Femur (tissue), 1 donor: ENCODE measurements around the gene BCDIN3D.

Experiments used
- DNase-seq: peaks from one replicate; pipeline ENCODE4 v3.0.0-alpha.2; 2017

BCDIN3D gene

GRCh38 chr12:49854976-49855375 is 12.1 kb upstream of the BCDIN3D start:
- DNase-seq = no peak

- DNase-seq = no peak
These were observed 10.8 kb upstream of the BCDIN3D start for GRCh38 chr12:49853671-49854070.

GRCh38 chr12:49847161-49847560 is 4.3 kb upstream of the BCDIN3D start:
- no peak for DNase-seq

DNA sequence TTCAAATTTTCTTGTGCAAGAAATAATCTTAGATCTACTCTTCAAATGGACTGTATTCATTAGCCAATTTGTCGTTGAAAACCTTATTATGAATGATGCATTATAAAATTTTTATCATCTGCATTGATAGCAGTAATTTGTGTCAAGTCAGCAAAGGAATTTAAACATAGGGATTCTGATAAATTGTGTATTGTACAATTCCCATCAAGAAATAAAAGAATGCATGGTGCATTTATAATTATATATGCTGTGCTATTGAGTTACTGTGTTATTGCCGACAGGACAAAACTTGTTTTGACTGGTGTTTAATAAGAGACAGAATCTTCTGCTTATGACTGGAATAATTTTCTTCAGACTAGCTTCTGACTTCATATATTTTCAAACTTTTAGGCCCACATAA is 3.1 kb upstream of the BCDIN3D start:
- DNase-seq = no peak

GRCh38 chr12:49843876-49844437 is 1.1 kb upstream of the BCDIN3D start:
- DNase-seq = no peak

DNA sequence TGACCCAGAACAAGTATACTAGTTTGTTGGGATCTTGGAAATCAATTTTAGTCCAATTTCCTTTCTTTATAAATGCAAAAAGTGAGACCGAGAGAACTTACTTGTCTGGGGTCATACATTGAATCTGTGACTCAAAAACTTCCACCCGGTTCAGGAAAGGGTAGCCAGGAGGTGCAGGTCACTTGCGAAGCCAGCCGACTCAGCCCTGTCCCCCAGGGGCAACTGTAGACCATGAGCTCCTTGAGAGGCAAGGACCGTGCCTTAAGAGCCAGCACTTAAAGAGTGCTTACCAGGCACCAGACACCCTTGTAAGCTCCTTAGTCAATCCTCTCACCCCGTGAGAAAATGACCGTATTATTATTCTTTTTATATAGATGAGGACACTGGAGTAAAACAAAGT is 505 bp upstream of the BCDIN3D start:
- DNase-seq = no peak

DNA sequence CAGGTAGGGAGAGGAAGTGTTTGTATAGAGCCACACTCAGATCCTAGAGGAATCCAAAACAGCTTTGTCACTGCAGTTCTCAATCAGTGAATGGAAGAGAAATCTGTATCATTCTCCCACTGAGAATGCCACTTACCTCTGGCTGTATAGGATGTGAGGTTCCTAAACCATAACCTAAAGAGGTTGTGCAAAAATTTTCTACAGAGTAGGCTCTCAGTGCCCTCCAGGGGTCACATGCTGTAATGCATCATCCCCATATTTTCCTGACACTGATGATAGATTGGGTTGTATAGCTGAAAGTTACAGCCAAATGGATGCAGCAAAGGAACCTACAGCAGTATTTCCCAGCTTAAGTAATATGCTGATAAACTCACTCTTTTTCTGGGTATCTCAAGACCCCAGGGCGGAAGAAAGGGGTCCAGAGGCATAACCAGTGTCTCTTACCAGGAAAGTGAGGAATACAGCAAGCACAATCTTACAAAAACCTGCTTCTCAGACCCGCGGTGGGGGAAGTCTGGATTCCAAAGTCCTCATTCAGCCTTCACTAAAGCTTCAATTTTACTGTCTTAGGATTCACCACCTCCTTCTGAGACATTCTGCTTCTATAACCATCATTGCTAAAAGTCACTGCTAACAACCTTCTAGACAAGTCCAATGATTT is 3.8 kb downstream of the BCDIN3D start:
- peak; percentile 44 for DNase-seq

DNA sequence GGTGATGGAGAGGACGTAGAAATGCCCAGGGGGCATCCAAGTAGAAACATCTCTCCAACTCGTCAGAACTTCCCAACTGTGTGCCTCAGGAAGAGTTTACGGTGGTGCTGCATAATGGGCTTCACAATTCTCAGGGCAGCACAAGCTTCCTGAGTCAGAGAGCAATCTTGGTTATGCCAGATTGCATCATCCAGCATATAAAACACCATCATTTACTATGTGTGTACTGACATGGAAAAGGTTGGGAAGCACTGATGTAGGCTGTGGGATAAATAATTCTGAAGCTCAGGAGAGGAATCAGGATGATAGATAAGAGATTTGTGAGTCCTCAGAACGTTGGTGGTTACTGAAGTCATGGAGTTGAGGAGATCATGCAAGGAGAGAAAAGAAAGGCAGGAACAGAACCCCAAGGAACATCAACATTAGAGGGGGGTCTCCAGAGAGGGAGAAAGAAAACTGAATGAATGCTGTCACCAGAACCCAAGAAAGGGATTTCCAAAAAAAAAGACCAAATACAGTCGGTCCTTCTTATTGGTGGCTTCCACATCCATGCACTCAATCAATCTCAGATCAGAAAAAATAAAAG is 10.0 kb downstream of the BCDIN3D start:
- no peak for DNase-seq

DNA sequence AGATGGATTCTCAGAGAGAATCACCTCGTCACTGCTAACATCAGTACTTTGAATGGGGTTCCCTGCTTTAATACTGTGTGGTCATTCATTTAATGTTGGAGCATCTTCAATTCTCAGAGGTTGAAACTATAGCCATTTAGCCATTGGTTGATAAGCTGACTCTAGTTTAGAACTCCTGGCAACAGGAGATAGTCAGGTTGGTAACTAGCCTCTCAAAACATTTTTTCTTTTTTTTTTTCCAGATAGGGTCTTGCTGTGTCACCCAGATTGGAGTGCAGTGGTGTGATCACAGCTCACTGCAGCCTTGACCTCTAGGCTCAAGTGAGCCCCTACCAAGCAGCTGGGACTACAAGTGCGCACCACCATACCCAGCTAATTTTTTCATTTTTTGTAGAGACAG is 11.2 kb downstream of the BCDIN3D start:
- no peak for DNase-seq

DNA sequence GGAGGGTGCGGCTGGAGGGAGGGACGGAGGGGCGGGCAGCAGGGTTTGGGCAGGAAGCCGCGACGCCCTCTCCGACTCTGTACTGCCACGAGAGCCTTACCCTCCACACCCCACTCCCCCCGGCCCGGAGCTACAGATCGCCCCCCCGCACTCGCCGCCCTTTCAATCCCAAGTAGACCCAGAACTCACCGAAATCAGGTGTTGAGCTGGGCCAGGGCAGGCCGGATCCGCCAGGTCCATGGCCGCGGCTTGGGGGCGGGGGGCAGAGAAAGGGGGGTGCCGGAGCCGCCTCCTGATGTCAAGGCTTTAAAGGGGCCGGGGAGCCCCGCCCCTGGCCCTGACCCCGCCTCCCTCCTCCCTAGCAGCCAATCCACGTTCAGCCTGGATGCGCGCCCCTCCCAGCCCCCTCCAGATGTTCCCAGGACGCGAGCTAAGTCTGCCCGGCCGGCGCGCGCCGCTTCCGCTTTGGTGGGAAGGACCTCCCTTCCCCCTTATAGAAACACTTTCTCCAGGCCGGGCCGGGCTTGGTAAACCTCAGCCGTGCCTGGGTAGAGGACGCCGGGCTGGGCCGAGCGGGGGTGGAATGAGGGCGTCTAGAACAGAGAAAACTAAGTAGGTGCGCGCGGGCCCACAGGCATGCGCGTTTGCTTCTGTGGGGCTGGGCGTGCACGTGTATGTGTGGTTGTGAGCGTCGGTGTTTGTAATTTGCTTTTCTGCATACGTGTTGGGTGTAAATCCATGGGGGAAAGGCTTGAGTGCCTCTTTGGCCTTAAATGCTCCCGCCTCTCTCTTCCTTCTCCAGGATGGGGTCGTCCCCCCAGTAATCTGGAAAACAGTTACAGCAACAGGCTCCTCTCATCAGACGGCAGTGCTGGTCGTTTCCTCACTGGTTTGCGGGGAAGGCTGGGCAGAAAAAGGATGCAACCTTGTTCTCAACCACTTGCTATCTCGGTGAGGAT is 14.5 kb downstream of the BCDIN3D start, which contains the start of gene NCKAP5L:
TSS of gene NCKAP5L (minus strand) at position 281 of the 959 bp plus-strand sequence. CDS start 24,369 bp downstream, outside the sequence.
- DNase-seq = peak; percentile 98

DNA sequence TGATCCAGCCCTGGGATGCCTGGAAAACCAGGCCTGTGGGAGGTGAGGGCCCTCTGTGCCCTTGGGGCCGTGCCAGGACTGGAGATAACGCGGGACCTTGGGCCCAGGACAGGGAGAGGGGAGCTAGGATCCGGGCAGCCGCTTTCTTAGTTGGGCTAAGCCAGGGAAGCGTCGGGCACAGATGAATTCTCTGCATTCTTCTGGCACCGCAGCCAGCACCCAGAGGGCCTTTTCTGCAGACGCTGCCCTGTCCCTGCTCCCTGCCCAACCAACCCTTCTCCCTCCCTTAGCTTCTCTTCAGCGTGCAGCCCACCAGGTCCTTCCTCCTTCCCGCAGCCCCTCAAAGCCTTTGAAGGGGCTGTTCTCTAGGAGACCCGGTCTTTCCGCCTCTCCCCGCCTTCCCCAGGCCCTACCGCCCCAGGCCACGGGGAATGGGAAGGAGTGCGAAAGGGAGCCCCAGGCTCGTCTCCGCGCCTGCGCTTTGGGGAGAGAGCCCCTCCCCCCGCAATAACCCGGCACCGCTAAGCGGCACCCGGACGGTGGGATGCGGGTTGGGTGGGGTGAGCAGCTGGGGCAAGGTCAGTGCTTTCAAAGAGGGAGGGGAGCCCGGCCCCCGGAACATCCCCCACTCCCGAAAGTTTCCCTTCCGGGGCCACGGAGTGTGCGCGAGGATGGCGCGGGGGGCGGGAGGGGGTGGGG is 15.4 kb downstream of the BCDIN3D start:
- peak; percentile 86 for DNase-seq

- no peak for DNase-seq
These were observed 15.9 kb downstream of the BCDIN3D start for GRCh38 chr12:49827051-49827400.

GRCh38 chr12:49825971-49826421 is 16.9 kb downstream of the BCDIN3D start:
- peak; percentile 51 for DNase-seq

GRCh38 chr12:49825360-49825970 is 17.4 kb downstream of the BCDIN3D start:
- DNase-seq = peak; percentile 64

DNA sequence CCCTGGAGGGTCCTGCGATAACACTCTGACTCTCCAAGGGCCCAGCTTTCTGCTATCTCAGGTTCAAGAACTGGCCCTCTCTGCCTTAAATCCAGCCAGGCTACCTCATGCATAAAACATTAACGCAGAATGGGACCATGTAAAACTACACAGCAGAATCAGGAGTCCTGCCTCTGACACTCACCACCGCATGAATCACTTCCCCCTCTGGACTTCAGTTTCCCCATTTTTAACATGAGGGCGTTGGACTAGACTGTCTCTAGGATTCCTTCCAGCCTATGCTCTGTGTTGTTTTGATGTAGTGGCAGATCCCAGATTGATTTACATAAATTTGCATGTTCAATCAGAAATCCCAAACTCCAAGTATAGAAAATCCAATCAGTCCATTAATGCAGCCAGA is 18.0 kb downstream of the BCDIN3D start:
- DNase-seq = no peak

- no peak for DNase-seq
These were observed 18.5 kb downstream of the BCDIN3D start for GRCh38 chr12:49824416-49824815.

- no peak for DNase-seq
These were observed 19.0 kb downstream of the BCDIN3D start for GRCh38 chr12:49823951-49824350.

DNA sequence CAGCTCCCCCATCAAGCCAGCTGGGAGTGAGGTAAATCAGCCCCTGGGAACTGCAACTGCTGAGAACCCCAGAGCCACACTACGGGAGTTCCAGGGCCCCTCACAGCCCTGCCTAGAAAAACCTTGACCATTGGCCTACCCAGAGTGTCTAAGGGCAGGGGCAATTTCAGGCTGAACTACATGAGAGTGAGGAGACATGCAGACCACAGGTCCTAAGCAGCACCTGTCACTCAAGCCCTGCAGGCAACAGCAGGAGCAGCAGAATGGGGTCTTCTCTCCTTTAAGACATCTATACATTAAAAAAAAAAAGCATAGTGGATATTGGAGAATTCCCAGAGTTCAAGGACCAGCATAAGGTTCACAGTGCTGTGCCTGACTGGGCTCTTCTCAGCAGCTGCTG is 19.6 kb downstream of the BCDIN3D start:
- no peak for DNase-seq

DNA sequence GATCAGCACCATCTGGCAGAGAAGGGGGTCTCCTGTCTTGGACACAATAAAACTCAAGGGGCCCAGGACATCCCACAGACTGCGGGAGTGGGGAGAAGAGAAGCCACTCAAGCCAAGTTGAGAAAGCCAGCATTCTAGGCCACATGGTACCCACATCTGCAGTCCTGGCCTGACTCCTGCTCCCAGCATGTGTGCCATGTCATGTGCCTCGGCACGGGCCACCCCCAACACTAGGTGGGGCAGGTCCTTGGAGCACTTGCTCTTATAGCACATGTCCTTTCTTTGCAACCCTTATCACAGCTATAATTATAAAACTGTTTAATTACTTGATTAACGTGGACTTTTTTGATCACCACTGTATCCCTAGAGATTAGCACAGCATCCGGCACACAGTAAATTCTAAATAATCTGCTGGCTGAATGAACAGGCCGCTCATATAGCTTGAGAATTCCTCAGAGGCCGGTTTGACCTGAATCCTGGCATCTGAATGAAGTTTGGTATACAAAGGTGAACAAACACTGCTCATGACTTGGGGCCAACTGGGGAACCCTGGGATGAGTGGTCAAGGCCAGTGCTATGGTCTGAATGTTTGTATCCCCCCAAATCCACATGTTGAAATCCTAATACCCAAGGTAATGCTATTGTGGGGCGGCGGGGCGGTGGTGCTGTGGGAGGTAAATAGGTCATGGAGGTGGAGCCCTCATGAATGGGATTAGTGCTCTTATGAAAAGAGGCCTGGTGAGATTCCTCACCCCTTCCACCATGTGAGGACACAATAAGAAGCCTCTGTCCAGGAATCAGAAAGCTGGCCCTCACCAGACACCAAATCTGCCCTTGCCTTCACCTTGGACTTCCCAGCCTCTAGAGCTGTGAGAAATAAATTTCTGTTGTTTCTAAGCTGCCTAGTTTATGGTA is 21.3 kb downstream of the BCDIN3D start:
- DNase-seq = no peak

DNA sequence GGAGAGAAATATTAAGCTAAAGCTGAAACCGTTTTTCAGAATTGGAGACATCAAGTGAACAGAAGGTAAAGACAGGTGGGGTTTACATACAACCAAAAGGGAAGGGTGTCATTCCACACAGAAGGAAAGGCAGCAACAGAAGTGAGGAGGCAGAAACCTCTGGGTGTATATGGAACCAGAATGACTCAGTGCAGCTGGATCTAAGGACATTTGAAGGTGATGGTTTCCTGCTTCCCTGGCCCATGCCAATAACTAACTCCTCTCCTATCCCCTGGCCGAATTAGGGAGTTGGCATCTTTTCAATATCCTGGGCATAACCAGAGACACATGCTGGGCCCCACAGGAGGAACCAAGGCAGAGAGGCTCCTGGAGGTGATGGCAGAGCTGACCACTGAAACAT is 23.1 kb downstream of the BCDIN3D start:
- DNase-seq = no peak
